C4-2B (cell line): ENCODE results near the gene RPS6KA1.

Source experiments
- ZFX ChIP-seq: fragments of 450-650 bp; IDR thresholded peaks from 2 replicates; pipeline ENCODE4 v1.6.1; 2017
- TF ChIP-seq, protein P1 (sequence below): fragments of 450-650 bp; conservative IDR thresholded peaks from 2 replicates; pipeline ENCODE4 v1.5.1; 2017; ENCODE audit warnings: mild to moderate bottlenecking

GRCh38 chr1:26553942-26554682, 24.6 kb downstream of the RPS6KA1 start:
- TF ChIP-seq, protein P1, sequence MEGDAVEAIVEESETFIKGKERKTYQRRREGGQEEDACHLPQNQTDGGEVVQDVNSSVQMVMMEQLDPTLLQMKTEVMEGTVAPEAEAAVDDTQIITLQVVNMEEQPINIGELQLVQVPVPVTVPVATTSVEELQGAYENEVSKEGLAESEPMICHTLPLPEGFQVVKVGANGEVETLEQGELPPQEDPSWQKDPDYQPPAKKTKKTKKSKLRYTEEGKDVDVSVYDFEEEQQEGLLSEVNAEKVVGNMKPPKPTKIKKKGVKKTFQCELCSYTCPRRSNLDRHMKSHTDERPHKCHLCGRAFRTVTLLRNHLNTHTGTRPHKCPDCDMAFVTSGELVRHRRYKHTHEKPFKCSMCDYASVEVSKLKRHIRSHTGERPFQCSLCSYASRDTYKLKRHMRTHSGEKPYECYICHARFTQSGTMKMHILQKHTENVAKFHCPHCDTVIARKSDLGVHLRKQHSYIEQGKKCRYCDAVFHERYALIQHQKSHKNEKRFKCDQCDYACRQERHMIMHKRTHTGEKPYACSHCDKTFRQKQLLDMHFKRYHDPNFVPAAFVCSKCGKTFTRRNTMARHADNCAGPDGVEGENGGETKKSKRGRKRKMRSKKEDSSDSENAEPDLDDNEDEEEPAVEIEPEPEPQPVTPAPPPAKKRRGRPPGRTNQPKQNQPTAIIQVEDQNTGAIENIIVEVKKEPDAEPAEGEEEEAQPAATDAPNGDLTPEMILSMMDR, result no peak
- no peak for TF ChIP-seq ZFX
